Adrenal gland (tissue), 5 donors: ENCODE data around the gene HIPK2.

Experiments
- CTCF ChIP-seq, 6 experiments: fragments of 450-650 bp in 4 of 6; fragments of 200-600 bp in 2 of 6; sonication (generic) in 1 of 6; IDR thresholded peaks; 1 replicate in 5 of 6; 2 replicates in 1 of 6; pipeline versions ENCODE4 v1.5.1 to v1.8.0; 2016 to 2021; ENCODE audit warnings: antibody characterized with exemption in 6 of 6, mild to moderate bottlenecking in 2 of 6, moderate library complexity in 1 of 6
- POLR2A ChIP-seq, 2 donors: fragments of 450-650 bp; IDR thresholded peaks; one replicate each; pipeline ENCODE4 v1.6.1; 2017; ENCODE audit warnings: antibody characterized with exemption in 2 of 2, mild to moderate bottlenecking in 2 of 2, moderate library complexity in 1 of 2
- donor health status: DM: no; HTN: no; CAD: no.

- TF ChIP-seq CTCF (IDR thresholded peaks at IDR 0.05) (no peak), POLR2A (IDR thresholded peaks at IDR 0.05) (no peak)
Observed at GRCh38 chr7:139750459-139751095, 27.2 kb downstream of the HIPK2 start.
